DLD1 (cell line): ENCODE results near the gene ZNF613.
"Not testable (repeated sequence)": the region's sequence is repeated elsewhere in the genome, so short reads cannot be mapped to it uniquely, and the experiment has no call there.

Source experiments
- in situ Hi-C: cut with HindIII; loops from 2 replicates; pipeline ENCODE4 v1.10.0; 2017; ENCODE audit warnings: low sequenced_read_pairs

Gene ZNF613

GRCh38 chr19:51938936-51939335 lies 11.7 kb downstream of the ZNF613 start:
- in situ Hi-C loops, result no loop called here

- in situ Hi-C loops, result no loop called here
Observed at GRCh38 chr19:51944798-51945552, 17.7 kb downstream of the ZNF613 start.

- in situ Hi-C loops, result no loop called here
Observed at GRCh38 chr19:51946602-51947001, 19.3 kb downstream of the ZNF613 start.

- in situ Hi-C loops, result no loop called here
Observed at GRCh38 chr19:51948975-51949374, 21.7 kb downstream of the ZNF613 start.

- in situ Hi-C loops, result not testable (repeated sequence)
Observed at GRCh38 chr19:51957846-51958245, 30.6 kb downstream of the ZNF613 start.

- in situ Hi-C loops, result no loop called here
Observed at GRCh38 chr19:51959791-51960190, 32.5 kb downstream of the ZNF613 start.

GRCh38 chr19:51960621-51961233 lies 33.5 kb downstream of the ZNF613 start:
- in situ Hi-C loops, result not testable (repeated sequence)

- in situ Hi-C loops, result no loop called here
Observed at GRCh38 chr19:51965583-51965982, 38.3 kb downstream of the ZNF613 start.

- in situ Hi-C loops, result no loop called here
Observed at GRCh38 chr19:51970718-51971117, 43.4 kb downstream of the ZNF613 start.

GRCh38 chr19:51971624-51972023 lies 44.4 kb downstream of the ZNF613 start:
- in situ Hi-C loops, result no loop called here

- in situ Hi-C loops, result not testable (repeated sequence)
Observed at GRCh38 chr19:51975787-51976186, 48.5 kb downstream of the ZNF613 start.

GRCh38 chr19:51976852-51977251 lies 49.6 kb downstream of the ZNF613 start:
- in situ Hi-C loops, result no loop called here

GRCh38 chr19:51977346-51977745 lies 50.1 kb downstream of the ZNF613 start:
- in situ Hi-C loops, result no loop called here

GRCh38 chr19:51978882-51979281 lies 51.6 kb downstream of the ZNF613 start:
- in situ Hi-C loops, result no loop called here

- in situ Hi-C loops, result no loop called here
Observed at GRCh38 chr19:51980116-51980736, 53.0 kb downstream of the ZNF613 start.

- in situ Hi-C loops, result not testable (repeated sequence)
Observed at GRCh38 chr19:51980926-51981325, 53.7 kb downstream of the ZNF613 start.

GRCh38 chr19:51983361-51983760 lies 56.1 kb downstream of the ZNF613 start:
- in situ Hi-C loops, result no loop called here

GRCh38 chr19:51986309-51987291 lies 59.3 kb downstream of the ZNF613 start, which contains the start of gene ZNF350:
Gene ZNF350 (minus strand): TSS chr19:51986840. CDS start chr19:51974360, 12,480 bp downstream.
- in situ Hi-C loops, result no loop called here

GRCh38 chr19:51993422-51993821 lies 66.2 kb downstream of the ZNF613 start:
- in situ Hi-C loops, result no loop called here

GRCh38 chr19:51994048-51994644 lies 66.9 kb downstream of the ZNF613 start:
- in situ Hi-C loops, result no loop called here
